CD4-positive, alpha-beta T cell (primary cell): ENCODE results near the gene CERKL. TPM values are rescaled to one million over a fixed set of nuclear protein-coding genes. Genes with fewer than 3 reads are reported as not detected.

ENCODE experiments used
- ATAC-seq: fragments of 200-7000 bp; cut with Tn5 transposase; one replicate; pipeline ENCODE4 v1.10.0; 2022; ENCODE audit warnings: mild to moderate bottlenecking; ENCODE audit not compliant: poor library complexity
- CTCF ChIA-PET: fragments of 350-600 bp; sonication (Branson Sonifier 250); formaldehyde crosslinking; loops from one replicate; lab custom pipeline; 2021; ENCODE audit warnings: antibody characterized with exemption, inconsistent platforms; lab: Charles Lee
- POLR2A ChIA-PET: fragments of 350-600 bp; sonication (Branson Sonifier 250); formaldehyde crosslinking; loops from one replicate; lab custom pipeline; 2021; ENCODE audit warnings: antibody characterized with exemption, inconsistent platforms; lab: Charles Lee
- DNase-seq, 14 experiments: peaks; one replicate each; pipeline ENCODE4 v3.0.0-alpha.2; 2013 to 2020; ENCODE audit warnings: mixed read lengths in 2 of 14
- H3K27ac ChIP-seq, 2 donors: one replicate each; pipeline versions ENCODE4 v1.5.1 to v1.7.0; 2013; ENCODE audit warnings: low read length in 2 of 2, low read depth in 1 of 2, mild to moderate bottlenecking in 1 of 2
- H3K27me3 ChIP-seq, 2 experiments: 1 replicate in 1 of 2; 2 replicates in 1 of 2; pipeline versions ENCODE4 v1.6.1 to v1.7.0; 2013; ENCODE audit warnings: low read length in 2 of 2, control low read depth in 1 of 2, mild to moderate bottlenecking in 1 of 2, moderate library complexity in 1 of 2; ENCODE audit not compliant: insufficient read depth in 2 of 2, control insufficient read depth in 1 of 2
- H3K36me3 ChIP-seq: one replicate; pipeline ENCODE4 v1.6.1; 2013; ENCODE audit warnings: low read length, control low read depth; ENCODE audit not compliant: insufficient read depth
- H3K4me1 ChIP-seq: one replicate; pipeline ENCODE4 v1.6.1; 2013; ENCODE audit warnings: low read length, control low read depth; ENCODE audit not compliant: insufficient read depth
- H3K4me3 ChIP-seq: one replicate; pipeline ENCODE4 v1.5.1; 2013; ENCODE audit warnings: mild to moderate bottlenecking, low read length, moderate library complexity
- H3K9me3 ChIP-seq, 2 experiments: 1 replicate in 1 of 2; 2 replicates in 1 of 2; pipeline versions ENCODE4 v1.6.1 to v1.7.0; 2013; ENCODE audit warnings: low read length in 2 of 2, mild to moderate bottlenecking in 2 of 2, control low read depth in 1 of 2, moderate library complexity in 1 of 2; ENCODE audit not compliant: control insufficient read depth in 1 of 2, insufficient read depth in 1 of 2
- H3K27ac Mint-ChIP-seq: one replicate; pipeline ENCODE4 v1.8.0; 2020; ENCODE audit warnings: mixed read lengths
- H3K27me3 Mint-ChIP-seq: one replicate; pipeline ENCODE4 v1.8.0; 2021; ENCODE audit warnings: mixed read lengths
- H3K36me3 Mint-ChIP-seq: one replicate; pipeline ENCODE4 v1.8.0; 2021; ENCODE audit warnings: low read depth, mixed read lengths
- H3K4me1 Mint-ChIP-seq: one replicate; pipeline ENCODE4 v1.8.0; 2021; ENCODE audit warnings: low read depth, mixed read lengths
- H3K4me3 Mint-ChIP-seq: one replicate; pipeline ENCODE4 v1.8.0; 2020; ENCODE audit warnings: mild to moderate bottlenecking, mixed read lengths
- H3K9me3 Mint-ChIP-seq: one replicate; pipeline ENCODE4 v1.8.0; 2020; ENCODE audit warnings: mixed read lengths
- intact Hi-C, 2 experiments: fragments of 100-400 bp; cut with DNase I in 1 of 2; cut with micrococcal nuclease in 1 of 2; formaldehyde crosslinking; loops; one replicate each; pipeline versions ENCODE4 v1.15.1 to v1.9.0; 2023 to 2025; cut with DNase I, micrococcal nuclease
- total RNA-seq, 174 experiments: library from RNA in 2 of 174; stranded (reverse) in 2 of 174; gene quantifications; one replicate each; pipeline ENCODE4 v1.2.3 and lab custom pipeline; 2021 to 2026
- TF ChIP-seq, protein P1 (sequence below): fragments of 200-600 bp; IDR thresholded peaks from one replicate; pipeline ENCODE4 v1.8.0; 2022; ENCODE audit warnings: antibody characterized with exemption, mild to moderate bottlenecking

The CERKL gene
- total RNA-seq, 2 experiments from 2014 or later = not detected

DNA sequence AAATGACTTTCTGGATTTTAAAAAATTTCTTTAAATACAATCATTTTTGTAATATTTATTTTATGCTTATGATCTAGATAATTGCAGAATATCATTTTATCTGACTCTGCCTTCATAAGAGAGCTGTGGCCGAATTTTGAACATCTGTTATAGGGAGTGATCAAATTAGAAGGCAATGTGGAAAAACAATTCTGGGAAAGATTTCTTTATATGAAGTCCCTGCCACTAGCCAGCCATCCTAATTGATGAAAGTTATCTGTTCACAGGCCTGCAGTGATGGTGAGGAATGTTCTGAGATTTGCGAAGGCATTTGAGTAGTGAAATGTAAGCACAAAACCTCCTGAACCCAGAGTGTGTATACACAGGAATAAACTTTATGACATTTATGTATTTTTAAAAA, 120.2 kb downstream of the CERKL start:
- no peaks in the 10 kb centered on the region for H3K9me3 ChIP-seq
- intact Hi-C loops = no loop called here
- ChIA-PET CTCF (no interaction called here), POLR2A (interaction anchor here (0.6 kb wide), 1 partner anchor 424 kb away, joined by 3 read pairs; no protein-coding TSS in a partner anchor)
- no peak overlapping the region for H3K4me3 Mint-ChIP-seq
- H3K36me3 Mint-ChIP-seq = peaks cover 88% of the 10 kb centered on the region
- DNase-seq (no peak), ATAC-seq (no peak)
- no peak overlapping the region for H3K4me3 ChIP-seq
- no peak overlapping the region for H3K27ac Mint-ChIP-seq
- H3K9me3 Mint-ChIP-seq = no peaks in the 10 kb centered on the region
- no peaks in the 10 kb centered on the region for H3K27me3 Mint-ChIP-seq
- TF ChIP-seq, protein P1, sequence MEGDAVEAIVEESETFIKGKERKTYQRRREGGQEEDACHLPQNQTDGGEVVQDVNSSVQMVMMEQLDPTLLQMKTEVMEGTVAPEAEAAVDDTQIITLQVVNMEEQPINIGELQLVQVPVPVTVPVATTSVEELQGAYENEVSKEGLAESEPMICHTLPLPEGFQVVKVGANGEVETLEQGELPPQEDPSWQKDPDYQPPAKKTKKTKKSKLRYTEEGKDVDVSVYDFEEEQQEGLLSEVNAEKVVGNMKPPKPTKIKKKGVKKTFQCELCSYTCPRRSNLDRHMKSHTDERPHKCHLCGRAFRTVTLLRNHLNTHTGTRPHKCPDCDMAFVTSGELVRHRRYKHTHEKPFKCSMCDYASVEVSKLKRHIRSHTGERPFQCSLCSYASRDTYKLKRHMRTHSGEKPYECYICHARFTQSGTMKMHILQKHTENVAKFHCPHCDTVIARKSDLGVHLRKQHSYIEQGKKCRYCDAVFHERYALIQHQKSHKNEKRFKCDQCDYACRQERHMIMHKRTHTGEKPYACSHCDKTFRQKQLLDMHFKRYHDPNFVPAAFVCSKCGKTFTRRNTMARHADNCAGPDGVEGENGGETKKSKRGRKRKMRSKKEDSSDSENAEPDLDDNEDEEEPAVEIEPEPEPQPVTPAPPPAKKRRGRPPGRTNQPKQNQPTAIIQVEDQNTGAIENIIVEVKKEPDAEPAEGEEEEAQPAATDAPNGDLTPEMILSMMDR = no peak
- no peak overlapping the region for H3K27ac ChIP-seq
- H3K27me3 ChIP-seq = no peaks in the 10 kb centered on the region
- H3K36me3 ChIP-seq = peaks cover 87% of the 10 kb centered on the region
- H3K4me1 Mint-ChIP-seq = no peaks in the 10 kb centered on the region
- H3K4me1 ChIP-seq = no peaks in the 10 kb centered on the region

GRCh38 chr2:181528441-181528840, 128.5 kb downstream of the CERKL start:
- no peaks in the 10 kb centered on the region for H3K27me3 ChIP-seq
- no peaks in the 10 kb centered on the region for H3K27me3 Mint-ChIP-seq
- H3K4me1 ChIP-seq = no peaks in the 10 kb centered on the region
- intact Hi-C loops = no loop called here
- CTCF ChIA-PET = no interaction called here
- no peak overlapping the region for H3K4me3 ChIP-seq
- no peaks in the 10 kb centered on the region for H3K9me3 ChIP-seq
- no peak for DNase-seq
- H3K4me3 Mint-ChIP-seq = no peak overlapping the region
- peaks cover 96% of the 10 kb centered on the region for H3K36me3 ChIP-seq
- H3K9me3 Mint-ChIP-seq = no peaks in the 10 kb centered on the region
- H3K27ac ChIP-seq = no peak overlapping the region
- POLR2A ChIA-PET = no interaction called here
- TF ChIP-seq, protein P1 = no peak
- peaks cover 85% of the 10 kb centered on the region for H3K36me3 Mint-ChIP-seq
- no peaks in the 10 kb centered on the region for H3K4me1 Mint-ChIP-seq
- H3K27ac Mint-ChIP-seq = no peak overlapping the region
- no peak for ATAC-seq

GRCh38 chr2:181527058-181527457, 129.8 kb downstream of the CERKL start:
- intact Hi-C loops = no loop called here
- ATAC-seq (no peak), DNase-seq (no peak)
- Mint-ChIP-seq H3K4me1 (no peaks in the 10 kb centered on the region), H3K4me3 (no peak overlapping the region), H3K36me3 (peaks cover 85% of the 10 kb centered on the region), H3K27ac (no peak overlapping the region), H3K27me3 (no peaks in the 10 kb centered on the region), H3K9me3 (no peaks in the 10 kb centered on the region)
- H3K27me3 ChIP-seq = no peaks in the 10 kb centered on the region
- H3K9me3 ChIP-seq = no peaks in the 10 kb centered on the region
- POLR2A ChIA-PET = interaction anchor here (0.6 kb wide), 1 partner anchor 9 kb away, joined by 4 read pairs; no protein-coding TSS in a partner anchor
- CTCF ChIA-PET = no interaction called here
- no peaks in the 10 kb centered on the region for H3K4me1 ChIP-seq
- H3K27ac ChIP-seq = no peak overlapping the region
- no peak overlapping the region for H3K4me3 ChIP-seq
- H3K36me3 ChIP-seq = peaks cover 96% of the 10 kb centered on the region
- TF ChIP-seq, protein P1 = no peak
